Measurements from ENCODE around the gene TKT.

TKT gene

DNA sequence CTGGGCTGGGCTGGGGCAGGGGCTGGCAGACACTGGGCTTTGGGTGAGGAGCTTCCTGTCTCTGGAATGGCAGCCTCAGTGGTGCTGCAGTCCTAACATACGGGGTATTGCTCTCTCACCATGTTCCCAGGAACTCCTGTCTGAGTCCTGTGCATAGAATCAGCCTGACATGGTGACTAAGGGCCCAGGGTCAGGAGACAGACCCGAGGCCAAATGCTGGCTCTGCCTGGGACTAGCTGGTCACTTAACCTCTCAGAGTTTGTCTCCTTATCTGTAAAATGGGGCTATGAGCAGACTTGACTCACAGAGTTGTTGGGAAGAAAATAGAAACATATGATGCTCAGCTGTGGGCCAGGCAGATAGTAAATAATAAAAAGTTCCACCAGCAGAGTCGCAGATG lies 66.5 kb downstream of the TKT start:
- TF ChIP-seq, protein P1, sequence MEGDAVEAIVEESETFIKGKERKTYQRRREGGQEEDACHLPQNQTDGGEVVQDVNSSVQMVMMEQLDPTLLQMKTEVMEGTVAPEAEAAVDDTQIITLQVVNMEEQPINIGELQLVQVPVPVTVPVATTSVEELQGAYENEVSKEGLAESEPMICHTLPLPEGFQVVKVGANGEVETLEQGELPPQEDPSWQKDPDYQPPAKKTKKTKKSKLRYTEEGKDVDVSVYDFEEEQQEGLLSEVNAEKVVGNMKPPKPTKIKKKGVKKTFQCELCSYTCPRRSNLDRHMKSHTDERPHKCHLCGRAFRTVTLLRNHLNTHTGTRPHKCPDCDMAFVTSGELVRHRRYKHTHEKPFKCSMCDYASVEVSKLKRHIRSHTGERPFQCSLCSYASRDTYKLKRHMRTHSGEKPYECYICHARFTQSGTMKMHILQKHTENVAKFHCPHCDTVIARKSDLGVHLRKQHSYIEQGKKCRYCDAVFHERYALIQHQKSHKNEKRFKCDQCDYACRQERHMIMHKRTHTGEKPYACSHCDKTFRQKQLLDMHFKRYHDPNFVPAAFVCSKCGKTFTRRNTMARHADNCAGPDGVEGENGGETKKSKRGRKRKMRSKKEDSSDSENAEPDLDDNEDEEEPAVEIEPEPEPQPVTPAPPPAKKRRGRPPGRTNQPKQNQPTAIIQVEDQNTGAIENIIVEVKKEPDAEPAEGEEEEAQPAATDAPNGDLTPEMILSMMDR (IDR thresholded peaks at IDR 0.05; ENCODE audit: low read depth, low read length, missing control alignments), result no peak
- no peak for DNase-seq
- in situ Hi-C loops (cut with HindIII; ENCODE audit: low pct_ligation_motif_present, low sequenced_read_pairs), result no loop called here
- Histone ChIP-seq H3K27ac (no peak overlapping the region), H3K4me3 (ENCODE audit: low read depth, low read length) (no peak overlapping the region), H3K27me3 (replicated peaks) (no peaks in the 10 kb centered on the region), H3K36me3 (replicated peaks) (peaks cover 29% of the 10 kb centered on the region)

DNA sequence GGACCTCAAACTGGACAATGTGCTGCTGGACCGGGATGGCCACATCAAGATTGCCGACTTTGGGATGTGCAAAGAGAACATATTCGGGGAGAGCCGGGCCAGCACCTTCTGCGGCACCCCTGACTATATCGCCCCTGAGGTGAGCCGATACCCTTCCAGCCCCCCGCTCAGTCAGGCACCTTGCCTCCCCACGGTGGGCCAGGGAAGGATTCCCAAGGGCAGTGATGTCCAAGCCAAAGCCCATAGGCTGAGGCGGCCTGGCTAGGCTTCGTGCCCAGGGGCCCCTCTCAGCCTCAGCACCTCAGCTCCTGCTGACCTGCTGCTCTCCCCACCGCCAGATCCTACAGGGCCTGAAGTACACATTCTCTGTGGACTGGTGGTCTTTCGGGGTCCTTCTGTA lies 67.1 kb downstream of the TKT start:
- Histone ChIP-seq H3K27me3 (replicated peaks) (no peaks in the 10 kb centered on the region), H3K27ac (no peak overlapping the region), H3K4me3 (ENCODE audit: low read depth, low read length) (no peak overlapping the region), H3K36me3 (replicated peaks) (peaks cover 33% of the 10 kb centered on the region)
- TF ChIP-seq, protein P1 (IDR thresholded peaks at IDR 0.05; ENCODE audit: low read depth, low read length, missing control alignments), result no peak
- DNase-seq, result no peak
- in situ Hi-C loops (cut with HindIII; ENCODE audit: low pct_ligation_motif_present, low sequenced_read_pairs), result no loop called here

DNA sequence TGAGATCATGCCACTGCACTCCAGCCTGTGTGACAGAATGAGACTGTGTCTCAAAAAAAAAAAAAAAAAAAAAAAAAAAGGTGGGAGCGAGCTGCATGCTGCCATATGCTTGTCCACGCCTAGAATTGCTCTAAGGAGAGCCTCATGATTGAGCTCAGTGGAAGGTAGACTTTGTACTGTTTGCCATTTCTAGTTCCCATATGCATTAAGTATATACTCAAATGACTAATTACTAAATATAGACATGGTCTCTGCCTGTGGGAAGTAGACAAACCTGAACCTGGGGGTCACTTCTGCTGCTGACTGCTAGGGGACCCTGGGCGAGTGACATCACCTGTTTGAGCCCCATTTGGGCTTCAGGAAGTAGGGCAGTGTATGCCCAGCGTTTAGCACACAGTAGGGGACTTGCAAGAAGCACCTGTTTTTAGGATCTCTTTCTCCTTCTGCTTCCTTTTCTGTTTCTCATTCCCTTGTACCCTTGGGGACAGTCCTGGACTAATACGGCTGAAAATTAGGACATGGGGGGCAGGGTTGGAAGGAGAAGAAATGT lies 67.6 kb downstream of the TKT start:
- no peak overlapping the region for H3K27ac ChIP-seq
- no peak overlapping the region for H3K4me3 ChIP-seq (ENCODE audit: low read depth, low read length)
- TF ChIP-seq, protein P1 (IDR thresholded peaks at IDR 0.05; ENCODE audit: low read depth, low read length, missing control alignments), result no peak
- no peaks in the 10 kb centered on the region for H3K27me3 ChIP-seq (replicated peaks)
- peaks cover 35% of the 10 kb centered on the region for H3K36me3 ChIP-seq (replicated peaks)
- DNase-seq, result no peak
- in situ Hi-C loops (cut with HindIII; ENCODE audit: low pct_ligation_motif_present, low sequenced_read_pairs), result no loop called here

DNA sequence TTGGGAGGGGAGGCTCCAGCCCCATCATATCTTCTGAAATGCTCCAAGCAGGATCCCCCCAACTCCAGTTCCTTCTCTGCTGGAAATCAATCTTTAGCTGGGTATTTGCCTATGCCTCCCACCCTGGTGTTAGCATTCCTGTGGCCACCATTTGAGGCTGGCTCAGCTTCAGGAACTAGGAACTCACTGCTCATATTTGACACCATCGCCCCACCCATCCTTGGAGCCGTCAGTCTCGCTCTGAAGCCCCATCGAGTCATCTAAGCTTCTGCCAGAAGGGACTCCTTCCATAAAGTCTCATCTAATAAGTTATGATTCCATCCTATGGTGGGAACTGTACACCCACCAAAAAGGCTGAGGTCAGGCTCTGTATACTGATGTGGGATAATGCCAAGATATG lies 68.4 kb downstream of the TKT start:
- no peak overlapping the region for H3K4me3 ChIP-seq (ENCODE audit: low read depth, low read length)
- in situ Hi-C loops (cut with HindIII; ENCODE audit: low pct_ligation_motif_present, low sequenced_read_pairs), result no loop called here
- H3K27me3 ChIP-seq (replicated peaks), result no peaks in the 10 kb centered on the region
- no peak overlapping the region for H3K27ac ChIP-seq
- TF ChIP-seq, protein P1 (IDR thresholded peaks at IDR 0.05; ENCODE audit: low read depth, low read length, missing control alignments), result no peak
- H3K36me3 ChIP-seq (replicated peaks), result peaks cover 35% of the 10 kb centered on the region
- no peak for DNase-seq

DNA sequence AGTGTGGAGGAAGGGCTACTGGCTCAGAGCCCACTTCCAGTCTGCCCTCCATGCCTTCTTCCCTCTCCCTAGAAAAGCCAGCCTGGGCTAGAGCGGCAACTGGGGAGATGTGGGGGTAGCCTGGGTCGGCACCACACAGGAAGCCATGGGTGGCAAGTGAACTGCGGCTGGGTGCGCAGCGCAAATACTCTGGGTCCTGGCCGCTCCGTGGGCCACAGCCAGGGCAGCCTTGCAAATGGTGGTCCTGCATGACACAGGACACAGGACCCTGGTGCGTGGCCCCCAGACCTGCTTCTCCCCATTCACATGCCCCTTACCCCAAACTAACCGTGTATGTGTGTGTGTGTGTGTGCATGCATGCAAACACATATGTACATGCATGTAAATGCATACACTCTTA lies 69.1 kb downstream of the TKT start:
- DNase-seq, result no peak
- TF ChIP-seq, protein P1 (IDR thresholded peaks at IDR 0.05; ENCODE audit: low read depth, low read length, missing control alignments), result no peak
- in situ Hi-C loops (cut with HindIII; ENCODE audit: low pct_ligation_motif_present, low sequenced_read_pairs), result no loop called here
- H3K27ac ChIP-seq, result no peak overlapping the region
- H3K36me3 ChIP-seq (replicated peaks), result peaks cover 38% of the 10 kb centered on the region
- H3K27me3 ChIP-seq (replicated peaks), result no peaks in the 10 kb centered on the region
- no peak overlapping the region for H3K4me3 ChIP-seq (ENCODE audit: low read depth, low read length)

DNA sequence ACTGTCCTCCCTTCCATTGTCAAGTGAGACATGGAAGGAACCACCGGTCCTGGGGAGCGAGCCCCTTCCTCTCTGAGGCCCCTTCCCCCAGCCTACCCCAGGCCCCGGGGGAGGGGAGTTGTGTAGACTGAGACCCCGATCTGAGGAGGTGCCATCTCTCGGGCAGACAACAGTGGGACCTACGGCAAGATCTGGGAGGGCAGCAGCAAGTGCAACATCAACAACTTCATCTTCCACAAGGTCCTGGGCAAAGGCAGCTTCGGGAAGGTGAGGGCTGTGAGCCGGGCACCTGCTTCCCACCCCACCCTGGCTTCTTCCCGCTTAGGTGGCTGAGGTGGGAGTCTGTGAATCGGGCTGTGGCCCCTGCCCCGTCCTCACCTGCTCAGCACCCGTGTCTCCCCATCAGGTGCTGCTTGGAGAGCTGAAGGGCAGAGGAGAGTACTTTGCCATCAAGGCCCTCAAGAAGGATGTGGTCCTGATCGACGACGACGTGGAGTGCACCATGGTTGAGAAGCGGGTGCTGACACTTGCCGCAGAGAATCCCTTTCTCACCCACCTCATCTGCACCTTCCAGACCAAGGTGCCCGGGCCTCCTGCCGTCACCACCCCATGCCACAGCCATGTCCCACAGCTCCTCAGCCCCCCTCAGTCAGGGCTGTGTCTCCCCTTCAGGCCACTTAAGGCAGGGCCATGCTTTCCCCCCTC lies 69.9 kb downstream of the TKT start:
- in situ Hi-C loops (cut with HindIII; ENCODE audit: low pct_ligation_motif_present, low sequenced_read_pairs), result no loop called here
- Histone ChIP-seq H3K4me3 (ENCODE audit: low read depth, low read length) (no peak overlapping the region), H3K27ac (no peak overlapping the region), H3K27me3 (replicated peaks) (no peaks in the 10 kb centered on the region), H3K36me3 (replicated peaks) (peaks cover 43% of the 10 kb centered on the region)
- TF ChIP-seq, protein P1 (IDR thresholded peaks at IDR 0.05; ENCODE audit: low read depth, low read length, missing control alignments), result no peak
- DNase-seq, result no peak
